GM12878 (cell line): ENCODE results near the gene SEMA4F.

Experiments used
- FOS ChIP-seq: IDR thresholded peaks from 3 replicates; pipeline ENCODE4 v1.6.1; 2011; ENCODE audit warnings: borderline replicate concordance; ENCODE audit not compliant: insufficient read length; ENCODE audit errors: extremely low read depth
- JUND ChIP-seq: IDR thresholded peaks from 2 replicates; pipeline ENCODE4 v1.6.1; 2012; ENCODE audit warnings: low read depth, mild to moderate bottlenecking, low read length, improper control_type of control experiment, moderate library complexity

DNA sequence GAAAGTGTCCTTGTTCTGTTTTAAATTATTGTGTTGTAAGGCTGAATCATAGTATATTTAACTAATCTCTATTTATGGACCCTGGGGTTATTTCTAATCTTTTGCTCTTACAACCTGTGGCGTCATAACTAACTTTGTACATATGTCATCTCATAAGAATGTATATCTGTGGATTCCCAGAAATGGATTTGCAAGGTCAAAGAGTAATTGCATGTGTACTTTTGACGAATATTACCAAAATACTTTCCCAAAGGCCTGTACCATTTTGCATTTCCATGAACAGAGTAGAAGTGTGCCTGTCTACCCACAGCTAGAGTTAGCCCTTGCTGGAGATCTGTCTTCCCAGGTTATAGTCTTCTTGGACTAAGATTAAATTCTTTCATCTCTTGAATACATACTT lies 42.8 kb downstream of the SEMA4F start:
- TF ChIP-seq JUND (no peak), FOS (no peak)
